ENCODE measurements around the gene TXNRD1. TPM values are rescaled to one million over a fixed set of nuclear protein-coding genes. Genes with fewer than 3 reads are reported as not detected.
A peak's percentile ranks its signal among the peaks of the same experiment; 100 is the strongest.
"Not testable (repeated sequence)": the region's sequence is repeated elsewhere in the genome, so short reads cannot be mapped to it uniquely, and the experiment has no call there.

TXNRD1 gene
- polyA plus RNA-seq, 5 donors: 51.0 to 77.5 (median 58.8) TPM

GRCh38 chr12:104360157-104360556 is 144.6 kb downstream of the TXNRD1 start:
- DNase-seq: no peak

GRCh38 chr12:104360983-104361707 is 145.6 kb downstream of the TXNRD1 start:
- DNase-seq: no peak

- DNase-seq: no peak
Measured at GRCh38 chr12:104365921-104366410, 150.4 kb downstream of the TXNRD1 start.

GRCh38 chr12:104369708-104370107 is 154.1 kb downstream of the TXNRD1 start:
- DNase-seq: no peak

- peak; percentile 18 to 31 for DNase-seq
Measured at GRCh38 chr12:104371043-104371870, 155.7 kb downstream of the TXNRD1 start.

GRCh38 chr12:104372061-104372720 is 156.6 kb downstream of the TXNRD1 start:
- DNase-seq: no peak

GRCh38 chr12:104372721-104373335 is 157.2 kb downstream of the TXNRD1 start:
- no peak for DNase-seq

- DNase-seq: no peak
Measured at GRCh38 chr12:104374071-104374470, 158.5 kb downstream of the TXNRD1 start.

- no peak for DNase-seq
Measured at GRCh38 chr12:104374806-104375205, 159.2 kb downstream of the TXNRD1 start.

GRCh38 chr12:104375775-104376174 is 160.2 kb downstream of the TXNRD1 start:
- DNase-seq: no peak

GRCh38 chr12:104376650-104377513 is 161.3 kb downstream of the TXNRD1 start:
- no peak for DNase-seq

GRCh38 chr12:104377514-104377812 is 161.9 kb downstream of the TXNRD1 start:
- no peak for DNase-seq

GRCh38 chr12:104378427-104378826 is 162.8 kb downstream of the TXNRD1 start:
- DNase-seq: no peak

- DNase-seq: no peak
Measured at GRCh38 chr12:104381341-104381730, 165.8 kb downstream of the TXNRD1 start.

- peak; percentile 56 to 73 for DNase-seq
Measured at GRCh38 chr12:104381731-104382480, 166.3 kb downstream of the TXNRD1 start.

- DNase-seq: no peak
Measured at GRCh38 chr12:104384141-104384880, 168.7 kb downstream of the TXNRD1 start.

GRCh38 chr12:104385510-104385909 is 169.9 kb downstream of the TXNRD1 start:
- no peak for DNase-seq

- DNase-seq: no peak
Measured at GRCh38 chr12:104386461-104386860, 170.9 kb downstream of the TXNRD1 start.

GRCh38 chr12:104387190-104387589 is 171.6 kb downstream of the TXNRD1 start:
- no peak for DNase-seq

GRCh38 chr12:104394086-104394485 is 178.5 kb downstream of the TXNRD1 start:
- not testable (repeated sequence) for DNase-seq
